Stimulated activated CD4-positive, alpha-beta T cell treated with anti-CD3 and anti-CD28 coated beads, Interleukin-15, amount 100 ng/mL, for 24 hours (primary cell): Measurements from ENCODE around the gene FANCE.
"Not testable (repeated sequence)": the region's sequence is repeated elsewhere in the genome, so short reads cannot be mapped to it uniquely, and the experiment has no call there.

ENCODE experiments used
- DNase-seq: peaks from one replicate; pipeline ENCODE4 v3.0.0-alpha.2; 2020

Gene FANCE

GRCh38 chr6:35499372-35499771 is 47.2 kb downstream of the FANCE start:
- no peak for DNase-seq

GRCh38 chr6:35500782-35501181 is 48.6 kb downstream of the FANCE start:
- no peak for DNase-seq

- no peak for DNase-seq
Observed at GRCh38 chr6:35501784-35502183, 49.6 kb downstream of the FANCE start.

- no peak for DNase-seq
Observed at GRCh38 chr6:35503534-35503933, 51.4 kb downstream of the FANCE start.

GRCh38 chr6:35505999-35506412 is 53.9 kb downstream of the FANCE start:
- DNase-seq, result no peak

- no peak for DNase-seq
Observed at GRCh38 chr6:35506536-35506935, 54.4 kb downstream of the FANCE start.

- no peak for DNase-seq
Observed at GRCh38 chr6:35507221-35507620, 55.1 kb downstream of the FANCE start.

- no peak for DNase-seq
Observed at GRCh38 chr6:35508027-35508426, 55.9 kb downstream of the FANCE start.

GRCh38 chr6:35508542-35508941 is 56.4 kb downstream of the FANCE start:
- no peak for DNase-seq

GRCh38 chr6:35510916-35511561 is 58.9 kb downstream of the FANCE start:
- DNase-seq, result no peak

- DNase-seq, result no peak
Observed at GRCh38 chr6:35511562-35511941, 59.4 kb downstream of the FANCE start.

GRCh38 chr6:35512006-35512405 is 59.9 kb downstream of the FANCE start:
- DNase-seq, result no peak

GRCh38 chr6:35512740-35513139 is 60.6 kb downstream of the FANCE start, which contains the start of gene TULP1:
Gene TULP1 (minus strand): TSS chr6:35512896. CDS start chr6:35512858, 38 bp downstream.
- DNase-seq, result no peak

GRCh38 chr6:35514587-35514986 is 62.4 kb downstream of the FANCE start:
- no peak for DNase-seq

GRCh38 chr6:35515939-35516338 is 63.8 kb downstream of the FANCE start:
- not testable (repeated sequence) for DNase-seq
